H1 (cell line): Measurements from ENCODE around the gene MAP3K1.

Source experiments
- NRF1 ChIP-seq: IDR thresholded peaks from 2 replicates; pipeline ENCODE4 v1.6.1; 2011; ENCODE audit warnings: mild to moderate bottlenecking, low read depth, low read length, improper control_type of control experiment
- SIRT6 ChIP-seq: IDR thresholded peaks from one replicate; pipeline ENCODE4 v1.7.1; 2012; ENCODE audit warnings: low read length, inconsistent platforms
- SP2 ChIP-seq: IDR thresholded peaks from 2 replicates; pipeline ENCODE4 v1.6.1; 2012; ENCODE audit warnings: mild to moderate bottlenecking, low read length, inconsistent platforms
- YY1 ChIP-seq: IDR thresholded peaks from 2 replicates; pipeline ENCODE4 v1.6.1; 2011; ENCODE audit warnings: low read depth, mild to moderate bottlenecking, low read length
- TF ChIP-seq, protein P1 (sequence below), 3 experiments: IDR thresholded peaks; 1 replicate in 2 of 3; 2 replicates in 1 of 3; pipeline versions ENCODE4 v1.5.1 to v1.6.1; 2011; ENCODE audit warnings: low read length in 3 of 3, mild to moderate bottlenecking in 3 of 3, inconsistent platforms in 2 of 3, low read depth in 1 of 3, moderate library complexity in 1 of 3; ENCODE audit not compliant: insufficient read depth in 1 of 3; ENCODE audit errors: control extremely low read depth in 1 of 3

DNA sequence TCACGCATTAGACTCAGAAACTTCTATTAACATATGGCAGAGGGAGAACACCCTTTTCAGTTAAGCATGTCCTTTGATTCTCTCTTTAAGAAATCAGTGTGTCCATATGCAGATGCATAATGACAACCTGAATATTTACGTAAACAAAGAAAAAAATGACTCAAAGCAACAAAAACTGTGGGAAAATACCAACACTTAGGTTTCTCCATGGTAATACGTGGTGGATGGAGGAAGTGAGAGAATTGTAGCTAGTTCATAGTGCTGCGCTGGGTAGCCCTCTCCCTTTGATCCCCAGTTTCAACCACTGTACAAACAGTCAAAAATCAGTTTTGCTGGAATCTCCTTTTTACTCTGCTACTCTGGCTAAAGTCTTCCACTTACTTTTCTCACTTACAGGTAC, 2.0 kb upstream of the MAP3K1 start:
- TF ChIP-seq SIRT6 (no peak), NRF1 (no peak), YY1 (no peak), SP2 (no peak)
- TF ChIP-seq, protein P1, sequence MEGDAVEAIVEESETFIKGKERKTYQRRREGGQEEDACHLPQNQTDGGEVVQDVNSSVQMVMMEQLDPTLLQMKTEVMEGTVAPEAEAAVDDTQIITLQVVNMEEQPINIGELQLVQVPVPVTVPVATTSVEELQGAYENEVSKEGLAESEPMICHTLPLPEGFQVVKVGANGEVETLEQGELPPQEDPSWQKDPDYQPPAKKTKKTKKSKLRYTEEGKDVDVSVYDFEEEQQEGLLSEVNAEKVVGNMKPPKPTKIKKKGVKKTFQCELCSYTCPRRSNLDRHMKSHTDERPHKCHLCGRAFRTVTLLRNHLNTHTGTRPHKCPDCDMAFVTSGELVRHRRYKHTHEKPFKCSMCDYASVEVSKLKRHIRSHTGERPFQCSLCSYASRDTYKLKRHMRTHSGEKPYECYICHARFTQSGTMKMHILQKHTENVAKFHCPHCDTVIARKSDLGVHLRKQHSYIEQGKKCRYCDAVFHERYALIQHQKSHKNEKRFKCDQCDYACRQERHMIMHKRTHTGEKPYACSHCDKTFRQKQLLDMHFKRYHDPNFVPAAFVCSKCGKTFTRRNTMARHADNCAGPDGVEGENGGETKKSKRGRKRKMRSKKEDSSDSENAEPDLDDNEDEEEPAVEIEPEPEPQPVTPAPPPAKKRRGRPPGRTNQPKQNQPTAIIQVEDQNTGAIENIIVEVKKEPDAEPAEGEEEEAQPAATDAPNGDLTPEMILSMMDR (IDR thresholded peaks at IDR 0.05; ENCODE audit: control extremely low read depth in 1 of 3, insufficient read depth in 1 of 3, low read depth in 1 of 3, low read length in 3 of 3) = no peak
